H9 (cell line): Measurements from ENCODE around the gene ZFP91. TPM values are rescaled to one million over a fixed set of nuclear protein-coding genes. Genes with fewer than 3 reads are reported as not detected.

Experiments used
- DNase-seq: peaks from one replicate; pipeline ENCODE4 v3.0.0-alpha.2; 2017
- H2AFZ ChIP-seq: one replicate; pipeline ENCODE4 v1.6.1; 2013; ENCODE audit warnings: mild to moderate bottlenecking, low read length, control low read depth, moderate library complexity
- H2AK5ac ChIP-seq: 2 replicates; pipeline ENCODE4 v1.6.1; 2013; ENCODE audit warnings: low read length, control low read depth, mixed read lengths; ENCODE audit not compliant: insufficient read length
- H2BK120ac ChIP-seq: one replicate; pipeline ENCODE4 v1.6.1; 2013; ENCODE audit warnings: low read depth, mild to moderate bottlenecking, low read length, control low read depth, inconsistent platforms; ENCODE audit not compliant: poor library complexity, severe bottlenecking
- H2BK12ac ChIP-seq: 2 replicates; pipeline ENCODE4 v1.6.1; 2013; ENCODE audit warnings: low read length, control low read depth, mixed read lengths, low read depth; ENCODE audit not compliant: insufficient read length
- H2BK15ac ChIP-seq: 2 replicates; pipeline ENCODE4 v1.6.1; 2013; ENCODE audit warnings: low read depth, low read length, control low read depth
- H2BK20ac ChIP-seq: one replicate; pipeline ENCODE4 v1.6.1; 2013; ENCODE audit warnings: low read depth, mild to moderate bottlenecking, low read length, control low read depth, inconsistent platforms; ENCODE audit not compliant: poor library complexity, severe bottlenecking
- H2BK5ac ChIP-seq: 2 replicates; pipeline ENCODE4 v1.6.1; 2013; ENCODE audit warnings: low read length, control low read depth, mixed read lengths; ENCODE audit not compliant: insufficient read length
- H3K14ac ChIP-seq: 2 replicates; pipeline ENCODE4 v1.6.1; 2013; ENCODE audit warnings: low read length, control low read depth; ENCODE audit not compliant: insufficient read depth
- H3K18ac ChIP-seq: 2 replicates; pipeline ENCODE4 v1.6.1; 2013; ENCODE audit warnings: low read depth, mild to moderate bottlenecking, mixed read lengths, low read length, control low read depth; ENCODE audit not compliant: insufficient read length
- H3K23ac ChIP-seq: 2 replicates; pipeline ENCODE4 v1.6.1; 2013; ENCODE audit warnings: low read length, control low read depth, mixed read lengths, low read depth; ENCODE audit not compliant: insufficient read length
- H3K23me2 ChIP-seq: 2 replicates; pipeline ENCODE4 v1.6.1; 2013; ENCODE audit warnings: low read depth, mild to moderate bottlenecking, mixed read lengths, low read length, control low read depth; ENCODE audit not compliant: insufficient read length, poor library complexity, severe bottlenecking
- H3K27ac ChIP-seq: 2 replicates; pipeline ENCODE4 v1.5.1; 2013; ENCODE audit warnings: low read length, control low read depth, mixed read lengths, low read depth; ENCODE audit not compliant: insufficient read length
- H3K27me3 ChIP-seq: 2 replicates; pipeline ENCODE4 v1.6.1; 2013; ENCODE audit warnings: low read length, control low read depth, inconsistent platforms; ENCODE audit not compliant: insufficient read depth
- H3K4ac ChIP-seq: 2 replicates; pipeline ENCODE4 v1.6.1; 2013; ENCODE audit warnings: low read depth, mild to moderate bottlenecking, control low read depth, inconsistent platforms, low read length, moderate library complexity
- H3K4me1 ChIP-seq: 2 replicates; pipeline ENCODE4 v1.6.1; 2013; ENCODE audit warnings: low read length, control low read depth, inconsistent platforms; ENCODE audit not compliant: insufficient read depth
- H3K4me2 ChIP-seq: 2 replicates; pipeline ENCODE4 v1.6.1; 2013; ENCODE audit warnings: low read length, control low read depth, mixed read lengths; ENCODE audit not compliant: insufficient read length, insufficient read depth
- H3K56ac ChIP-seq: 2 replicates; pipeline ENCODE4 v1.6.1; 2013; ENCODE audit warnings: low read depth, mild to moderate bottlenecking, mixed read lengths, low read length, control low read depth; ENCODE audit not compliant: insufficient read length
- H3K79me1 ChIP-seq: 2 replicates; pipeline ENCODE4 v1.6.1; 2013; ENCODE audit warnings: low read depth, mild to moderate bottlenecking, moderate library complexity, low read length, control low read depth, inconsistent platforms; ENCODE audit not compliant: insufficient read depth, poor library complexity, severe bottlenecking
- H3K79me2 ChIP-seq: 2 replicates; pipeline ENCODE4 v1.6.1; 2013; ENCODE audit warnings: low read length, control low read depth, inconsistent platforms; ENCODE audit not compliant: insufficient read depth
- H3K9ac ChIP-seq: 2 replicates; pipeline ENCODE4 v1.6.1; 2013; ENCODE audit warnings: low read length, control low read depth, mixed read lengths; ENCODE audit not compliant: insufficient read length; ENCODE audit errors: extremely low read depth
- H3K9me3 ChIP-seq: one replicate; pipeline ENCODE4 v1.6.1; 2013; ENCODE audit warnings: low read depth, low read length, inconsistent platforms; ENCODE audit not compliant: control insufficient read depth
- H3T11ph ChIP-seq: one replicate; pipeline ENCODE4 v1.6.1; 2013; ENCODE audit warnings: mild to moderate bottlenecking, low read length, control low read depth, inconsistent platforms
- H4K20me1 ChIP-seq: one replicate; pipeline ENCODE4 v1.6.1; 2013; ENCODE audit not compliant: control insufficient read depth, insufficient read length, insufficient read depth
- H4K5ac ChIP-seq: 2 replicates; pipeline ENCODE4 v1.6.1; 2013; ENCODE audit warnings: low read depth, mild to moderate bottlenecking, mixed read lengths, low read length, control low read depth; ENCODE audit not compliant: insufficient read length
- H4K8ac ChIP-seq: replicated peaks from 2 replicates; pipeline ENCODE4 v1.6.1; 2013; ENCODE audit warnings: low read length, control low read depth, mixed read lengths, low read depth; ENCODE audit not compliant: insufficient read length
- H4K91ac ChIP-seq: 2 replicates; pipeline ENCODE4 v1.6.1; 2013; ENCODE audit warnings: low read depth, mild to moderate bottlenecking, moderate library complexity, mixed read lengths, low read length, control low read depth; ENCODE audit not compliant: insufficient read length
- H3K27ac Mint-ChIP-seq, 3 experiments: 2 replicates in 2 of 3; 3 replicates in 1 of 3; pipeline ENCODE4 v1.8.0; 2020 to 2021; ENCODE audit warnings: mixed read lengths in 3 of 3, mild to moderate bottlenecking in 1 of 3, moderate library complexity in 1 of 3
- H3K27me3 Mint-ChIP-seq: 2 replicates; pipeline ENCODE4 v1.8.0; 2021; ENCODE audit warnings: low read depth, mild to moderate bottlenecking, moderate library complexity, mixed read lengths
- H3K36me3 Mint-ChIP-seq, 3 experiments: 2 replicates in 2 of 3; 3 replicates in 1 of 3; pipeline ENCODE4 v1.8.0; 2020 to 2021; ENCODE audit warnings: low read depth in 3 of 3, mixed read lengths in 3 of 3; ENCODE audit not compliant: insufficient read depth in 1 of 3
- H3K4me1 Mint-ChIP-seq, 2 experiments: 2 replicates each; pipeline ENCODE4 v1.8.0; 2020; ENCODE audit warnings: mixed read lengths in 2 of 2
- H3K4me3 Mint-ChIP-seq, 2 experiments: 2 replicates in 1 of 2; 3 replicates in 1 of 2; pipeline ENCODE4 v1.8.0; 2020 to 2021; ENCODE audit warnings: mild to moderate bottlenecking in 2 of 2, mixed read lengths in 2 of 2, moderate library complexity in 1 of 2
- H3K9me3 Mint-ChIP-seq, 2 experiments: 2 replicates in 1 of 2; 3 replicates in 1 of 2; pipeline ENCODE4 v1.8.0; 2020; ENCODE audit warnings: mild to moderate bottlenecking in 2 of 2, mixed read lengths in 2 of 2, moderate library complexity in 1 of 2
- CTCF ChIP-seq: fragments of 200-600 bp; sonication (generic); conservative IDR thresholded peaks from 3 replicates; pipeline ENCODE4 v1.8.0; 2021; ENCODE audit warnings: antibody characterized with exemption, mild to moderate bottlenecking
- WGBS: extraction: QIAGEN DNeasy Blood & Tissue Kit; methylation state at CpG from one replicate; pipeline ENCODE4 v1.1.7; 2013; ENCODE audit warnings: missing lambda C conversion rate, low lambda C conversion rate, mixed read lengths; ENCODE audit not compliant: insufficient read length; ENCODE audit errors: extremely low coverage; 5-methylcytosine and 5-hydroxymethylcytosine counted together
- total RNA-seq: library from RNA; stranded (reverse); gene quantifications from 2 replicates; pipeline ENCODE4 v1.2.1, GENCODE V29; 2021

Gene ZFP91
- total RNA-seq, 1 experiment from 2014 or later, result 32.9 TPM

DNA sequence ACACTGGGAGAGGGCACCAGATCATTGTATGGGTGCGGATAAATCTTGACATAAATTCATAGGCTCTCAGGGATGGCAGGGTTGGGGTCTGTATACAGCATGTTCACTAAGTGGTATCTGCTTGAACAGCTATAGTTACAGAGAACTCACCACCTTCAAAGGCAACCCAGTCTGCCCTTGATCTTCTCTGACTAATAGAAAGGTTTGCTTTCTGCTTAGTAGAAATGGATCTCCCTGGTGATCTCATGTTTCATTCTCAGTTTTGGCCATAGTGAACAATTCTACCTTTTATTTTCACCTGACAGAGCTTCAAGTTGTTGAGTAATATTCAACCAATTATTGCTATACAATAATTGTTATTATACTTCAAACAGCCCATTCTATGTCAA is 76.0 kb downstream of the ZFP91 start:
- Histone ChIP-seq H3K27ac (no peak overlapping the region), H3K79me1 (no peaks in the 10 kb centered on the region), H3K23ac (no peak overlapping the region), H2BK20ac (no peak overlapping the region), H3K23me2 (no peaks in the 10 kb centered on the region), H2BK120ac (no peak overlapping the region), H3T11ph (no peak overlapping the region), H3K14ac (no peak overlapping the region), H4K5ac (no peak overlapping the region), H3K4me2 (no peak overlapping the region), H3K4ac (no peak overlapping the region), H2BK12ac (no peak overlapping the region), H2AK5ac (no peak overlapping the region), H3K27me3 (no peaks in the 10 kb centered on the region), H3K9me3 (no peaks in the 10 kb centered on the region), H3K56ac (no peak overlapping the region), H4K8ac (no peak overlapping the region), H3K79me2 (no peaks in the 10 kb centered on the region), H4K20me1 (no peaks in the 10 kb centered on the region), H3K18ac (no peak overlapping the region), H2BK5ac (no peak overlapping the region), H3K9ac (no peak overlapping the region), H2AFZ (no peak overlapping the region), H3K4me1 (no peaks in the 10 kb centered on the region), H2BK15ac (no peak overlapping the region), H4K91ac (no peak overlapping the region)
- Mint-ChIP-seq H3K9me3 (peaks cover 6 to 9% of the 10 kb centered on the region in 2 experiments), H3K4me1 (peaks cover 23 to 34% of the 10 kb centered on the region in 2 experiments), H3K36me3 (no peaks in the 10 kb centered on the region), H3K27me3 (peaks cover 4% of the 10 kb centered on the region), H3K4me3 (no peak overlapping the region), H3K27ac (no peak overlapping the region)
- WGBS, result no CpG with 5 or more reads among the region's 1 CpG
- TF ChIP-seq CTCF, result no peak
- DNase-seq, result no peak
